KMS-11 (cell line): ENCODE results near the gene YIPF6.
"Not testable (repeated sequence)": the region's sequence is repeated elsewhere in the genome, so short reads cannot be mapped to it uniquely, and the experiment has no call there.

Experiments used
- H2AFZ ChIP-seq: fragments of 200-600 bp; sonication (generic); 2 replicates; pipeline ENCODE4 v1.6.1; 2016; ENCODE audit warnings: antibody characterized with exemption, mixed run types, low read depth
- H3K27ac ChIP-seq: fragments of 200-600 bp; sonication (generic); 2 replicates; pipeline ENCODE4 v1.6.1; 2016; ENCODE audit warnings: mild to moderate bottlenecking, mixed run types
- H3K27me3 ChIP-seq: fragments of 200-600 bp; sonication (generic); 2 replicates; pipeline ENCODE4 v1.6.1; 2017; ENCODE audit warnings: mild to moderate bottlenecking, low read depth, mixed run types, moderate library complexity; ENCODE audit not compliant: insufficient read depth
- H3K36me3 ChIP-seq: fragments of 200-600 bp; sonication (generic); 2 replicates; pipeline ENCODE4 v1.6.1; 2017; ENCODE audit warnings: mild to moderate bottlenecking, mixed run types; ENCODE audit not compliant: insufficient read depth
- H3K4me1 ChIP-seq: fragments of 200-600 bp; sonication (generic); 2 replicates; pipeline ENCODE4 v1.6.1; 2016; ENCODE audit warnings: mild to moderate bottlenecking, low read depth, mixed run types; ENCODE audit not compliant: poor library complexity, severe bottlenecking
- H3K4me2 ChIP-seq: fragments of 200-600 bp; sonication (generic); 2 replicates; pipeline ENCODE4 v1.7.0; 2016; ENCODE audit warnings: mild to moderate bottlenecking, mixed run types
- H3K4me3 ChIP-seq: fragments of 200-600 bp; sonication (generic); IDR thresholded peaks from 2 replicates; pipeline ENCODE4 v1.6.1; 2017; ENCODE audit warnings: low read depth, low read length, mixed read lengths; ENCODE audit not compliant: insufficient read depth
- H3K79me2 ChIP-seq: fragments of 200-600 bp; sonication (generic); 2 replicates; pipeline ENCODE4 v1.6.1; 2016; ENCODE audit warnings: low read depth, mixed run types; ENCODE audit not compliant: insufficient read depth
- H3K9ac ChIP-seq: fragments of 200-600 bp; sonication (generic); 2 replicates; pipeline ENCODE4 v1.6.1; 2016; ENCODE audit warnings: mild to moderate bottlenecking, mixed run types
- H4K20me1 ChIP-seq: fragments of 200-600 bp; sonication (generic); 2 replicates; pipeline ENCODE4 v1.6.1; 2016; ENCODE audit warnings: mild to moderate bottlenecking, mixed run types; ENCODE audit not compliant: insufficient read depth
- CTCF ChIP-seq: fragments of 200-600 bp; sonication (generic); conservative IDR thresholded peaks from 2 replicates; pipeline ENCODE4 v1.6.1; 2017; ENCODE audit warnings: low read depth, mild to moderate bottlenecking, antibody characterized with exemption, low read length, moderate library complexity, mixed read lengths

The YIPF6 gene

DNA sequence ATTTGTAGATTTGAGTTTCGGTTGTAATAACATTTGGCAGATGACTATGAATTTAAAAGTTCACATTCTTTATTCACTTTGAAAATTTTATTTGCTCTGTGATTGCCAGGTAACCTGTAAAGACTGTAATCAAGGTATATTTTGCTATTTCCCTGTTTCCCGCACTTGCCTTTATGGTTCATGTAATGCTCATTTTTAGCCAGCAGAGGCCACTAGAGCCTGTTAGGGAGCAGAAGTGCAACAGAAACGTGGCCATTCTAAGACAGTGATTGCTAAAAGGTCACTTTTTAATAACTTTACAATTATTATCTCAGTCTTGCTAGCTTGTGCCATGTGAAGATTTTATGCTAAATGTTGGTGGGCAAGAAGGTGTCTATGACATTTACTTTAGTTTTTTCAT is 12.4 kb downstream of the YIPF6 start:
- Histone ChIP-seq H4K20me1 (no peaks in the 10 kb centered on the region), H3K9ac (no peak overlapping the region), H3K4me1 (peaks cover 6% of the 10 kb centered on the region), H3K27me3 (no peaks in the 10 kb centered on the region), H2AFZ (no peak overlapping the region), H3K4me2 (no peak overlapping the region), H3K27ac (no peak overlapping the region), H3K36me3 (no peaks in the 10 kb centered on the region), H3K4me3 (no peak overlapping the region), H3K79me2 (no peaks in the 10 kb centered on the region; the same call in 1 of the 2 replicates)
- peak; percentile 54 for TF ChIP-seq CTCF

GRCh38 chrX:68524680-68525079 is 25.8 kb downstream of the YIPF6 start:
- H2AFZ ChIP-seq, H3K79me2 ChIP-seq, H3K27ac ChIP-seq, H3K4me2 ChIP-seq, H3K4me1 ChIP-seq, H4K20me1 ChIP-seq, H3K27me3 ChIP-seq, H3K4me3 ChIP-seq, H3K9ac ChIP-seq, H3K36me3 ChIP-seq: not testable (repeated sequence)

GRCh38 chrX:68532831-68533533 is 34.1 kb downstream of the YIPF6 start:
- Histone ChIP-seq H3K36me3 (no peaks in the 10 kb centered on the region), H3K79me2 (no peaks in the 10 kb centered on the region), H3K27me3 (no peaks in the 10 kb centered on the region), H4K20me1 (no peaks in the 10 kb centered on the region), H3K27ac (no peak overlapping the region), H3K4me1 (no peaks in the 10 kb centered on the region), H3K9ac (no peak overlapping the region), H3K4me2 (no peak overlapping the region), H3K4me3 (no peak overlapping the region), H2AFZ (no peak overlapping the region)
- no peak for TF ChIP-seq CTCF

DNA sequence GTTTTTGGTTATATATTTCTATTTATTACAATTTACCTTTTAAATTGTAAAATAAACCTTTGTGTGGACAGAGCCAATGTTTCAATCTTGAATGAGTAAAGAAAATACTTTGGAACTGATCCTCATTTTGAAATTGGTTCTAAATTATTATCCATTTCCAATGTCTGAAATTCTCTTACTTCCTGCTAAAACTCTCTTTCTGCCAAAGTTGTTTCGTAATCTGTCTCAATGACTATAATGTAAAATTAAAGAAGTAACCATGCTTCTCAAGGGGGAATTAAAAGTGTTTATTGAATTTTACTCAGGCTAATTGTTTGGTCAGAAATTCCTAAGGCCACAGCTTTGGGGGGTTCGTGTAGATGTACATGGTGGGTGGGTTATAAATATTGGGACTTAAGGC is 34.8 kb downstream of the YIPF6 start:
- no peak overlapping the region for H3K4me3 ChIP-seq
- no peak overlapping the region for H3K27ac ChIP-seq
- H4K20me1 ChIP-seq = no peaks in the 10 kb centered on the region
- H3K4me1 ChIP-seq = no peaks in the 10 kb centered on the region
- no peak overlapping the region for H3K9ac ChIP-seq
- no peaks in the 10 kb centered on the region for H3K79me2 ChIP-seq
- no peaks in the 10 kb centered on the region for H3K27me3 ChIP-seq
- H3K4me2 ChIP-seq = no peak overlapping the region
- TF ChIP-seq CTCF = no peak
- H2AFZ ChIP-seq = no peak overlapping the region
- H3K36me3 ChIP-seq = no peaks in the 10 kb centered on the region

GRCh38 chrX:68534691-68535090 is 35.8 kb downstream of the YIPF6 start:
- Histone ChIP-seq H3K4me3 (no peak overlapping the region), H3K27ac (no peak overlapping the region), H3K36me3 (no peaks in the 10 kb centered on the region), H3K79me2 (no peaks in the 10 kb centered on the region), H3K27me3 (no peaks in the 10 kb centered on the region), H3K9ac (no peak overlapping the region), H3K4me1 (no peaks in the 10 kb centered on the region), H3K4me2 (no peak overlapping the region), H2AFZ (no peak overlapping the region), H4K20me1 (no peaks in the 10 kb centered on the region)
- no peak for TF ChIP-seq CTCF
